Erythroblast (primary cell): Measurements from ENCODE around the gene TGIF2.

ENCODE experiments used
- GATA1 ChIP-seq: IDR thresholded peaks from 2 replicates; pipeline ENCODE4 v1.6.1; 2011; ENCODE audit warnings: low read depth, mild to moderate bottlenecking, control low read depth, low read length, moderate library complexity
- POLR2A ChIP-seq: IDR thresholded peaks from 2 replicates; pipeline ENCODE4 v1.6.1; 2011; ENCODE audit warnings: mild to moderate bottlenecking, low read length

- TF ChIP-seq POLR2A (no peak), GATA1 (no peak)
Observed at GRCh38 chr20:36542516-36543183, 30.7 kb upstream of the TGIF2 start.
